GM19025 (cell line): ENCODE results near the gene CLEC16A.
"Not testable (repeated sequence)": the region's sequence is repeated elsewhere in the genome, so short reads cannot be mapped to it uniquely, and the experiment has no call there.

ENCODE experiments used
- ATAC-seq: cut with Tn5 transposase; IDR thresholded peaks from one replicate; pipeline ENCODE4 v1.9.1; 2021; ENCODE audit warnings: mild to moderate bottlenecking, low read depth, moderate library complexity; ENCODE audit not compliant: unreplicated experiment

CLEC16A gene

DNA sequence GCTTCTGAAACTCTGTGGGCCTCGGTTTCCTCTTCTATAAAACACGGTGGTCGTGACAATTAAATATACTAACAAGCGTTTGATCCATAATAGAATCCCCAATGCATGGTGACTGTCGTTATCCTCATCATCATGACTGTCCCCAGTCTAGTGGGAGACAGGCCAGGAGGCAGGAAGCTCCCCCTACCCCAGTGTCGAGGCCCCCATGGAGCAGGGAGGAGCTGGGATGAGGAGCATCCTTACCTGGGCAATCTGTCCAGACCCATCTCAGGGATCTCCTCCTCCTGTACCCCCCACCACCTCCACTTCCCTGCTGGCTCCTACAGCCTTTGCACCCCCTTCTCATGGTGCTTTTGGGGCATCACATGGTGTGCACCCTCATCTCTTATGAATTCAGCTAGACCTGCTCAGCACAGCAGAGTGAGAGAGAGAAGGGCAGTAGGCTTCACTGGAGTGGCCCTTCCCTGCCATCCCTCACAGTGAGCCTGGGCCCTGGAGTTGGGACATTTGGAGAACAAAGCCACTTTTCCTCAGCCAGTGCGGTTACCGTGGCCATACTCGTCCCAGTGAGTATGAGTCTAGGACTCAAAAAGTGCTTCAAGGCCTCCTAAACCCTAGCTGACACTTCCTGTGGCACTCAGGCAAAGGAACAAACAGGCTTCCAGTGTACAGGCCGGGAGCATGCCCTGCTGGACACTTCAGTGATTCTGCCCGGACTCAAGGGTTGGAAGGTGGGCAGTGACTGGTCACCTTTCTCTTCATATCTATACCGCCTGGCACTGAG, 148.6 kb downstream of the CLEC16A start:
- ATAC-seq: no peak

DNA sequence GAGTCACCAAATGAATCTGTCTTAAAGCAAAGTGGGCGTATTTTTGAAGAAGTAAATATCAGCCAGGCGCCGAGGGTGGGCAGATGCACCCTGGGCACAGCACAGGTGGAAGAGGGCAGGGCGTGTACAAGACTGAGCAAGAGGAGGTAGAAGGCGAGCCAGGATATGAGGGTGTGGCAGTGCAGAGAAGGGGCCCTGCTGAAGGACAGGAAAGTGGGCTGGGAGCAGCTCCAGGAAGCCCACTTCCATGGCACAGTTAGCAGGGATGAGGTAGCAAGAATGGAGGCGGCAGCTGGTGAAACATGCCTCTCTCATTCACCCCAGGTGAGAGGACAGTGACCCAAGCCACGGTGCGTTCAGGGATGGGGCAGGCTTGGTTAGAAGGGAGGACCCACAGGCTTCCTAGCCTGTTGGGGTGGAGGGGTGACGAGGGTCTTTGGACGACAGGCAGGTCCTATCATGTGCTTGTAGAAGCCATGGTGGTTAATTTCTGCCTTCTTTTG, 149.3 kb downstream of the CLEC16A start:
- no peak for ATAC-seq

DNA sequence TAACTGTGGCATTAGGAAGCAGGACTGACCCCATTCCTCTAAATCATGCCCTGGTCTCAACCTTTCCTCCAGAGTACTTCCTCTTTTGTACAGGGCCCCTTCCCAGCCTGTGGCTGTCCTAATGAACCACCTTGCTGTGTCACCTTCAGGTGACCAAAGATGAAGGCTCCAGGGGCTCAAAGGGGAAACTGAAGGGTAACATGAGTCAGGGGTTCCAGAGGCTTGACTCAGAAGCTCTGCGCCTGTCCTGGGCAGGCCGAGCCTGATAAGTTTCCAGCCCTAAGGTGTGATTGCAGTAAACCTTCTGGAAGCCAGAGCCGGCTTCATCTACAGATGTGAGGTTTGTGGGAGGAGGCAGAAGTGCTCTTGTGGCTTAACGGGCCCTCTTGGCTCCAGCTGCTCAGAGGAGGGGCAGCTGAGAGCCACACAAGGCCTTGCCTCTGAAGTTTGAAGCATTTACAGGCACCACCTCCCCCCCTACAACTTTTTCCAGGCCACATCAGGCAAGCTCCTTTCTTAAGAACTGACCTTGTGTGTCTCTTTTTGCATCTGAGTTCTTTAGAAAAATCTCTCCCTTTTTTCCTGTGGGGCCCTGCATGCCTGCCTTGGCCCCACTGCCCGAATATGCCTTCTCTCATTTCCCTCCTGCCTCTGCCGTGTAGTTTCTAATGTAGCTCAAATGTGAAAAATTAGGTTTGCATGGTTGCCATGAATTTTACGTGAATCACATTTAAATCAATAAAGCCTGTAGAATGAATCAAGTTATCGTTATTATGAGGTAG, 149.9 kb downstream of the CLEC16A start:
- ATAC-seq: peak; percentile 74

DNA sequence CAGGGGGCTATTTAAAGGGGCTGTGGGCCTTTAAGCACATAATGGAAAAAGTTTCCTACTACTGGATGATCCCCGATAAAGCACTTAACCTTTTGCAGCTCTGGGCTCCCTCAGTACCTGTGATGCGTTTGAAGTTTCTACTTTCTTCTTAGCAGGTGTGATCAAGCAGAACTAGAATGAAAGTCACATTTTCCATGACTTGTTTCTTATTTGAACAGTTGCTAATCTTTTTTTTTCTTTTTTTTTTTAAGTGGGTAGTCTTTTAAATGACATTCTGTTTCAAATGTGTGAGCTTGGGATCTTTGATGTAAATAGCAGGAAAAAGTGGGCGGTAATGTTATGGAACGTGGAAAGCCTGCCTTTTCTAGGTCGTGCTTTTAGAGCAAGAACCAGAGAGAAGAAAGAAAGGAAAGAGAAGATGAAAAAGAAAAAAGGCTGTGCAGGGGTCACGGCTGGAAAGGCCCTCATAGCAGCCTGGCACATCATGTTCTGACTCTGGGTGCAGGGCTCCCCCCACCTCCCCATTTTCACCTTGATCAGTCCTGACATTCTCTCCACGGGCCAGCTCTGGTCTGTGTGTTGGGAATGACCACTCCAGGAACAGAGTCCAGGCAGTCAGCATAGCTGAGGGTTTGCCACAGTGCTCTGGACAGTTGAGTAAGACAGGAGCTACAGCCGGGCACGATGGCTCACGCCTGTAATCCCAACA, 150.6 kb downstream of the CLEC16A start:
- no peak for ATAC-seq

DNA sequence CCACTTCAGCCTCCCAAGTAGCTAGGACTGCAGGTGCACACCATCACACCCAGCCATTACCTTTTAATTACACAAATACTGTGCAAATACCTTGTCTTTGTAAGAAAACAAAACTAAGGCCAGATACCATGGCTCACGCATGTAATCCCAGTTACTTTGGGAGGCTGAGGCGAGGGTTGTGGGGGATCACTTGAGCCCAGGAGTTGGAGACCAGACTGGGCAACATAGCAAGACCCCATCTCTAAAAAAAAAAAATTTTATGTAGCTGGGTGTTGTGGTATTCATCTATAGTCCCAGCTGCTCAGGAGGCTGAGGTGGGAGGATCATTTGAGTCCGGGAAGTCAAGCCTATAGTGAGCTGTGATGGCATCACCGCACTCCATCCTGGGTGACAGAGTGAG, 151.6 kb downstream of the CLEC16A start:
- no peak for ATAC-seq

DNA sequence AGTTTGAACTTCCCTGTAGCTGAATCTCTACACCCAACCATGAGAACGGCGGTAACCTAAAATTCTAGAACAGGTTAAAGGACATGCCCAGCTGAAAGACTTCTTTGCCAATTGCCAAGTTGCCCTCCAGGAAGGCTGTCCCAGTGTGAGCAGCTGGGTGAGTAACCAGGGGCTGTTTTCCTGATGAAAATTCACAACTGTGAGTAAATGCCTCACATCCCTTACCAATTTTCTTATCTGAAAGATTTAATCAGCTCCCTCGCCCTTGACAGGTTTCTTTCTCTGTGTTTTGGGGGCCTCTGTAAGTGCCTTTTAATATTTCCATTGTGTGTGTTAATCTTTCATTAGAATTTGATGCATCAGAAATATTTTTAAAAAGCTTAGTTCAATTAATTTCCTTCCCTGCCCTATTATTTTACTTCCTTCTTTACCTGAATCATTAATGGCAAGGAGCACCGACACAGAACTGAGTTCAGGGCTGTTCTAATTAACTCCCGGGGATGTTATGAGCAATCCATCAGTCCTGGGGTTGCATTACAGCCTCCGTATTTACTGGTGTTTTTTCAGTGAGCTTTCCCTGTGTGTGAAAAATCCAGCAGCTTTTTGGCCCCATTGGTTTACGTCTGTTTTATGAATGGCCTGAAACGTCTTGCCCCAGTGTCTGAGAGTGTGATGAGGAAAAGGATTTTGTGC, 152.9 kb downstream of the CLEC16A start:
- no peak for ATAC-seq

DNA sequence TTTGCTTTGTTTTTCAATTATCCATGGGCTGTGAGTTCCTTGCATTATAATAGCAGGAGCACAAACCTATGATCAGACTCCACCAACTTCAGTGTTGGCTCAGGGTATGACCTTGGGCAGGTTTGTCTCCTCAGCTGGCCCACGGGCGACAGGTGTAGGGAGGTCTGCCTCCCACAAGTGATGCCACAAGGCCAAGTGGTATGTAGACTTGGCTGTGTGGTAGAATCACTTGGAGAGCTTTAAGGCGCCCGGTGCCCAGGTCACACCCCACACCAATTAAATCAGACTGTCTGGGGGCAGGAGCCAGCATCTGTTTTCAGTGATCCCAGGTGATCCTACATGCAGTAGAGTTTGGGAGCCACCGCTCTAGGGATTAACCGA, 153.4 kb downstream of the CLEC16A start:
- ATAC-seq: no peak

DNA sequence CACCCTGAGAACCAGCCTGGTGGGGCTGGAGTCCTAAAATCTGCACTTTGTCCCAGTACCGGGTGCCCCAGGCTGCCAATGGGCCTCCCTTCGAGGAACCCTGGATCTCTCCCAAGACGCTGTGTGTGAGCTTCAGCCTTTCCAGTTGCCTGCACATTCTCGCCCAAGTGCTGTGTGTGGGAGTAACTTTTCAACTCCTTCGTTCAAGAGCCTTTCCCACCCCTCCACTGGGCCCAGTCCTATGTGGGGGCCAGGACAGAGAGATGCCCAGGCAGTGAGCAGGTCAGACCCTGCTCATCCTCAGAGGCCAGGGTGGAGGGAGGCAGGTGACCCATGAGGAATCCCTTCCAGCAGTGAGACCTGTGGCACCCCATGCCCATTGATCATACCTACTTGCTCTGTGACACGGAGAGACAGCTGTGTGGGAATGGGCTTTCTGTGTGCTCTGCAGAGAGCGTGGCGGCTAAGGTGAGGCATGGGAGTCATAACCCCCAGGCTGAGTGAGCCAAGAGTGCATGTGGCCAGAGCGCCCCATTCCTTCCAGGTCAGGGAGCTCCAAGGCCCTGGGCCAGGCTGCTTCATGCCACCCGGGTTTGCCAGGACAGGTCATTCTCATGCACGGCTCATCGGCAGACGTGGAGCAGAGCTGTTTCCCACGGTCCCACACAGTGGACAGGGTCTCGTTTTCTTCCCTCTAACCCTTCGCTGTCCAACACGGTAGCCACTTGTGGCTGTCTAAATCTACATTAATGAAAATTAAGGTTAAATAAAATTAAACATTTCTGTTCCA, 154.4 kb downstream of the CLEC16A start:
- no peak for ATAC-seq

DNA sequence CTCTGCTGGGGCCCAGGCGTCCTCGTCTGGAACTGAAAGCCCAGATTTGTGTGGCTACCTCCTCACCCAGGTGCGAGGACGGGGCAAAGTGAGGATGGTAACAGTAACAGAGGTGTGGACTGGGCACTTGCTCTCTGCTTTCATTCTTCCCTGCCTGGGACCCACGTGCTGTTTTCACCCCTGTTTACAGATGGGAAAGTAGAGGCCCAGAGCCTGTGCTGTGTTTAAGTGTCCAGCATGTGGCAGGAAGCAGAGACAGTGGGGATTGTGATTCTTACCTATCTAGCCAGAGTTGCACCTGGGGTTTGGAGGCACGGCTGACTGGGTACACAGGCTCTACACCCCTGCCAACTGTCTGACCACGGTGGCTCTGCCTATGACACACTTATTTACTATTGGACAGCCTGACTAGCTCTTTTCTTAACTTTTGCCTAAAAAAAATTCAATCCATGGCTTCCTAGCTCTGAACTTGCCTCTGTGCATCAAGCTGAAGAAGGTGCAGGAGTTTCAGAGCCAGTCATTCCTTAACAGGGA, 155.4 kb downstream of the CLEC16A start:
- ATAC-seq: no peak

DNA sequence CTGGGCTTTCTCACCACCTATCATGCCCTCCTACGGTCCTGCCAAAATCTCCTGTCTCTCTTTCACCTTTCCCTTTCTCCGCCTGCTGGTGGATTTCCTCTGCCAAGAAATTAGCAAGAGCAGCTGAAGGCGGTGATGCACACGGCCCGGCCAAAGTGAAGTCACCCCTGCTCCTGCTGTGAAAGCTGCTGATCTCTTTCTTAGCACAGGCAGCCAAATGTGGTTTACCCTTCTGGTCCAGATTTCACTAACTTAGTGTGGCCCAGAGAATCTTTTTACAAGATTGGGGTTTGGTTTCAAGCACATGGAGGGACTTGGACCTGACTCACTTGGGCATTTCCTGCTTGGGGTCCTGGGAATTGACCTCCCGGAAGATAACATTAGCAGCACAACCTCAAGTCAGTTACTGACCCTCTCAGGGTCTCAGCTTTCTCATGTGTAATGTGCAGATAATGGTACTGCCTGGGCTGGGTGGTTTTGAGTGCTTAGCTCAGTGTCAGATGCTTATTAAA, 155.9 kb downstream of the CLEC16A start:
- peak; percentile 50 for ATAC-seq

DNA sequence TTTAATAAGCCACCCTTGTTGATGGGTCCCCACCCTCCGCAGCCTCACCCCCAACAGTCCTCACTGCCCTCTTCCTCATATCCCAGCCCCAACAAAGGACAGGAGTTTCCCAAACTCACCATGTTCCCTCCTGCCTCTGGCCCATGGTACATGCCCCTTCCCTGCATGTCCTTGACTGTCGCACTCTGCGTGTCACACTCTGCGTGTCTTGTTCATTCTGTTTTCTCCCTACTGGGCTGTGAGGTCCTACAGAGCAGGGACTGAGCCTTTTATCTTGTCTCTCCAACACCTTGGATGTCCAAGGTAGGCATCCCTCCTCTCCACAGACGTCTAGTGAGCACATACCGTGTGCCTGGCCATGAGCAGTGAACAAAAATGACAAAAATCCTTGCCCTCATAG, 156.9 kb downstream of the CLEC16A start:
- ATAC-seq: no peak

DNA sequence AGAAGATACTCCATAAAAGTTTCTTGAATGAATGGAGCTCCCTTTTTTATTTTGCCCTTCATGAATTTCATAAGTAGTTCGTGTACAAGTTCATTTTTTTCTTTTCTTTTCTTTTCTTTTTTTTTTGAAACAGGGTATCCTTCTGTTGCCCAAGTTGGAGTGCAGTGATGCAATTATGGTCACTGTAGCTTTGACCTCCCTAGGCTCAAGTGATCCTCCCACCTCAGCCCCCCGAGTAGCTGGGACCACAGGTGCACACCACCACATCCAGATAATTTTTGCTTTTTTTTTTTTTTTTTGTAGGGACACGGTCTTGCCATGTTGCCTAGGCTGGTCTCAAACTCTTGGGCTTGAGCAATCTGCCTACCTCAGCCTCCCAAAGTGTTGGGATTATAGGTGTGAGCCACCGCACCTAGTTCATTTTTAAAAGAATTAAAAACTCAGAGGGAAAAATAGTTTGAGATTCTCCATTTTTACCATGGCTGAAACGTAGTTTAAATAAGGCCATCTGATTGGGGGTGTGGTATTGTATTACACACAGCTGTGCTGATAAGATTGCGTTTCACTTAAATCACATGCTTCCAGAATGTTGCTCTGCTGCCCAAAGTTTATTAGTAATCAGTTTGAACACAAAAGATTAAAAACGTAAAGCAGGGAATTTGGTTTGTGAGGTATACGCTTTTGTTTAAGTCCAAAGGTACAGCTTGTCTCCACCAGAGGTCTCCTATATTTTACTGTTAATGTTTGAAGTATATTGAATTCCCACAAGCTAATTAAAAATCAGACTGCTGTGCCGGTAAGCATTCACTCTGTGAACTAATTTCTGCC, 157.5 kb downstream of the CLEC16A start:
- no peak for ATAC-seq

DNA sequence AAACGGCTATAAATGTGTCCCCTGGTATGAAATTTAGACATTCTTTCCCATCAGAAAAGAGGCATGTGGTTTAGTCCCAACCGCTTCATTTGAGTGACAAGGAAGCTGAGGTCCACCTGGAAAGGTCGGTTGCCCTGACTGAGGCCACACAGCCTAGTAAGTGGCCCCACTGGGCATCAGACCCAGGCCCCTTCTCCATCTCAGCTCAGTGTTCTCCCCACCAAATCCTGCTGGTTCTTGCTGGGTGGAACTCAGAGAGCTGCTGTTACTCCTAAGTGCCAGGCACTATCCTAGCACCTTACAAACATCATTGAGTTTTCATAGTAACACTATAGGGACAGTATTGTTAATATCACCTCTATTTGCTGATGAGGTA, 158.1 kb downstream of the CLEC16A start:
- ATAC-seq: no peak

DNA sequence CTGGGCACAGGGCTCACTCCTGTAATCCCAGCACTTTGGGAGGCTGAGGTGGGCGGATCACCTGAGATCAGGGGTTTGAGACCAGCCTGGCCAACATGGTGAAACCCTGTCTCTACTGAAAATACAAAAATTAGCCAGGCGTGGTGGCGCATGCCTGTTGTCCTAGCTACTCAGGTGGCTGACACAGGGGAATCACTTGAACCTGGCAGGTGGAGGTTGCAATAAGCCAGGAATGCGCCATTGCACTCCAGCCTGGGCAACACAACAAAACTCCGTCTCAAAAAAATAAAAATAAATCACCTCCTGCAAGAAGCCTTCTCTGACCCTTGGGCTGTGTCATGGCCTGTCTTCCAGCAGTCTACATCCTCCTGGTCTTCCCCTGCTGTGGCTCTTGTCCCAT, 158.9 kb downstream of the CLEC16A start:
- not testable (repeated sequence) for ATAC-seq

DNA sequence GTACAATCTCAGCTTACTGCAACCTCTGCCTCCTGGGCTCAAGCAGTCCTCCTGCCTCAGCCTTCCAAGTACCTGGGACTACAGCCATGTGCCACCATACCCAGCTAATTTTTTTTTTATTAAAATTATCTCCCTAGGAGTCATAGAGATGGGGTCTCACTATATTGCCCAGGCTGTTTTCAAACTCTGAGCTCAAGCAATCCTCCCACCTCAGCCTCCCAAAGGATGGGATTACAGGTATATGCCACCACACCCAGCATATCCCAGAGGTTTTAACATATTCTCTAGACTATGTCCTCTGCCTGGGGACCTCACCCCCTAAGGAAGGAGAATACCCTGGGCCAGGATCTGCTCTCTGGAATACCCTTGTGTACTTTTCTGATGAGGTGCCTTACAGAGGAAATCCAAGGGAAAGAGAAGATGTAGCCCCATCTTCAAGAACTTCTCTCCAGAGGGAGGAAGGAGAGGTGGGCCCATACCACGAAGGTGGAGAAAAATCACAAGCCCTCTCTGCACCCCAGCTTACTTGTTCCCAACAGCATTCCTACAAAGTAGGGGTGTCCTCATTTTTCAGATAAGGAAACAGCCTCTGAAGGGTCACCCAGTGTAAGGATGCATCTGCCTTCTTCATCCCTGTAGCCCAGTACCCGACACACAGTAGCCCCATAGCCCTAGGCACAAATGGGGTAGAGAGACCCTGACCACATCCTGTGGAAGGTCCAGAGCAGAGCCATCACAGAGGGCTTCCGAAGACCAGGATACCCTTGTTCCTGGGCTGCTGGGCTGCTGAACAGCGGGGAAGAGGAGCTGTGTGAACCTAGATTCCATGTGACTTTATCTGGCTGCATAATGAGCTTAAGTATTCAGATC, 160.0 kb downstream of the CLEC16A start:
- ATAC-seq: no peak

DNA sequence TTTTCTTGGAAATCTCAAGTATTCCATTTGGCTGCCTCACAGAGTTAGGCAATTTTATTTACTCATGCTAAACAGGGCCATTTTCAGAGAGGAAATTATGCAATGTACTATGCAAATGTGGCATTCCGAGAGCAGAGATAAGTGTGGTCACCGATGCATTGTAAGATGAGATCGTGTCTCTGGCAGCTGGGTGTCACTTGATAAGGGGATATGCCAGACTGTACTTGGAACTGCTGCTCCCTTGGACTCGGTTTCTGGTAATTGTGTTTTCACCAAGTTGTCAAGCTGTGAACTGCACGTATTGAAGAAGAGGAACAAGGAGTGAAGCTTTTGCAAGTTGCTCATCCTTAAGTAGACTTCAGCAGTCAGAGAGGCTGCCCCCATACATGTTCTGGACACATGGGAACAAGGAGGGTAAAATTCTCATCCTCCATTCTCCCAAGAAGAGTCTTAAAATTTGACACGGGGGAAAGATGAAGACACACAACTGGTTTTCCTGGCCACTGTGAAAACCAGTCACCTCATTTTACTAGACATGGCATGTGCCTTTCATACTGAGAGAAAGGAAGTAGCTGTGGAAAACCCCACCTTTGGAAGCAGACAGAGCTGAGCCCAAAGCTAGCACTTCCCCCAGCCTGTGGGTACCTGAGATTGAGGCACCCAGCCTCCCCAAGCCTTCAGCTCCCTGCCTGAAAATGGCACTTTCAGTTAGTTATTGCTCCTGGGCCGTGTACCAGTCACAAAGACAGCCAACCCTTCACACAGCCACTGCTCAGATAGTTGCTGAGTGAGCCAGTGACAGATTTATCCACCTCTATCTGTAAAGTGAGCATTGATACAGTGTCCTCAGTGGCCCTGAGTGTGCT, 160.9 kb downstream of the CLEC16A start:
- ATAC-seq: peak; percentile 62

DNA sequence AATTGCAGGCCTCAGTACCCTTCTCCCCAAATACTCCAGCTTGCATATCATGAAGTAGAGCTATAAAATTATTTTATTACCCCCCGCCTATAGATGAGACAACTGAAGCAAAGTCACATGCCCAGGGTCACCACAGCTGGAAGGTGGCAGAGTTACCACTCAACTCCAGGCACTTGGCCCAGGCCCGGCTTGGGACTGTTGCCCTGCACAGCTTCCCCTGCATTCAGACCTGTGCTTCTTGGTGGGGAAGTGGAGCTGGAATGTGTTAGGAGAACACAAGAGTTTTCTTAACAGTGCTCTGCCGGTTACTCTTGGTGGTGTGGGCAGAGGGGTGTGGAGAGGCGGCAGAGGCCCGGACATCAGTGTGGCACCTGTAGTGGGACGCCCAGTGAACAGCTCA, 162.4 kb downstream of the CLEC16A start:
- ATAC-seq: no peak
